ENCODE measurements around the gene GRID1.

GRCh38 chr10:86222336-86222650, 144.3 kb downstream of the GRID1 start:
- TF ChIP-seq, protein P1, sequence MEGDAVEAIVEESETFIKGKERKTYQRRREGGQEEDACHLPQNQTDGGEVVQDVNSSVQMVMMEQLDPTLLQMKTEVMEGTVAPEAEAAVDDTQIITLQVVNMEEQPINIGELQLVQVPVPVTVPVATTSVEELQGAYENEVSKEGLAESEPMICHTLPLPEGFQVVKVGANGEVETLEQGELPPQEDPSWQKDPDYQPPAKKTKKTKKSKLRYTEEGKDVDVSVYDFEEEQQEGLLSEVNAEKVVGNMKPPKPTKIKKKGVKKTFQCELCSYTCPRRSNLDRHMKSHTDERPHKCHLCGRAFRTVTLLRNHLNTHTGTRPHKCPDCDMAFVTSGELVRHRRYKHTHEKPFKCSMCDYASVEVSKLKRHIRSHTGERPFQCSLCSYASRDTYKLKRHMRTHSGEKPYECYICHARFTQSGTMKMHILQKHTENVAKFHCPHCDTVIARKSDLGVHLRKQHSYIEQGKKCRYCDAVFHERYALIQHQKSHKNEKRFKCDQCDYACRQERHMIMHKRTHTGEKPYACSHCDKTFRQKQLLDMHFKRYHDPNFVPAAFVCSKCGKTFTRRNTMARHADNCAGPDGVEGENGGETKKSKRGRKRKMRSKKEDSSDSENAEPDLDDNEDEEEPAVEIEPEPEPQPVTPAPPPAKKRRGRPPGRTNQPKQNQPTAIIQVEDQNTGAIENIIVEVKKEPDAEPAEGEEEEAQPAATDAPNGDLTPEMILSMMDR (IDR thresholded peaks at IDR 0.05): no peak
- TF ChIP-seq POLR2AphosphoS5 (IDR thresholded peaks at IDR 0.05; ENCODE audit: insufficient read depth in 1 of 2, low read depth in 1 of 2): no peak
